ENCODE results near the gene UCK2.

GRCh38 chr1:165845992-165846748 lies 18.8 kb downstream of the UCK2 start:
- no peak for TF ChIP-seq CTCF (IDR thresholded peaks at IDR 0.05)
- no peak for TF ChIP-seq REST (IDR thresholded peaks at IDR 0.05; ENCODE audit: insufficient read depth in 1 of 2, low read depth in 2 of 2, low read length in 1 of 2)
- no peak for TF ChIP-seq POLR2AphosphoS5 (IDR thresholded peaks at IDR 0.05; ENCODE audit: low read depth, low read length)
